Daoy (cell line): ENCODE data around the gene SNAI1. TPM values are rescaled to one million over a fixed set of nuclear protein-coding genes. Genes with fewer than 3 reads are reported as not detected.
"Not testable (repeated sequence)": the region's sequence is repeated elsewhere in the genome, so short reads cannot be mapped to it uniquely, and the experiment has no call there.

Source experiments
- DNase-seq: peaks from one replicate; pipeline ENCODE4 v3.0.0-alpha.2; 2015; ENCODE audit warnings: low read depth
- total RNA-seq: library from RNA; depleted of rRNA; stranded (reverse); fragments of >200 nt; shearing (Covaris generic); gene quantifications from 2 replicates; pipeline ENCODE4 v1.2.3, GENCODE V29; 2014; rRNA removed

SNAI1 gene
- total RNA-seq: 1.3 and 1.7 TPM in 2 replicates

DNA sequence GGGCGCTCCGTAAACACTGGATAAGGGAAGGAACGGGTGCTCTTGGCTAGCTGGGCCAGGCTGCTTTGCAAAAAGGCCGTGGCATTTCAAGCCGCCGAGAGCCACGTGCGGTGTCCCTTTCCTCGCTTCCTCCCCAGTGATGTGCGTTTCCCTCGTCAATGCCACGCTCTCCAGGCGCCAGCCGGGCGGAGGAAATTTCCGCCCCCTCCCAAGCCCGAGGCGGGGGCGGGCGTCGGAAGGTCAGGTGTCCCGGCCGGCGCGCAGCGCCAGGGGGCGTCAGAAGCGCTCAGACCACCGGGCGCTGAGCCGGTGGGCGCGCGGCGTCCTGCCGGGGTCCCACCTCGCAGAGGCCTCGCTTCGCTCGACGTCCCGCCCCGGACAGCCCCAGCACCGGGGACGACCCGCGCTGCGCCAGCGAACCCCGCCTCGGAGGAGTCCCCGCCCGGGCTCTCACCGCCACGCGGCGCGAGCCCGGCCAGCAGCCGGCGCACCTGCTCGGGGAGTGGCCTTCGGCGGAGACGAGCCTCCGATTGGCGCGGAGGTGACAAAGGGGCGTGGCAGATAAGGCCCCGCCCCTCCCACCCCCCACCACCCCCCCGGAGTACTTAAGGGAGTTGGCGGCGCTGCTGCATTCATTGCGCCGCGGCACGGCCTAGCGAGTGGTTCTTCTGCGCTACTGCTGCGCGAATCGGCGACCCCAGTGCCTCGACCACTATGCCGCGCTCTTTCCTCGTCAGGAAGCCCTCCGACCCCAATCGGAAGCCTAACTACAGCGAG is at the start of gene SNAI1:
Gene SNAI1, plus strand, starts transcription at position 635 of the 777 bp plus-strand sequence. Its CDS starts 80 bp downstream, at position 715.
- DNase-seq: peak; percentile 87

DNA sequence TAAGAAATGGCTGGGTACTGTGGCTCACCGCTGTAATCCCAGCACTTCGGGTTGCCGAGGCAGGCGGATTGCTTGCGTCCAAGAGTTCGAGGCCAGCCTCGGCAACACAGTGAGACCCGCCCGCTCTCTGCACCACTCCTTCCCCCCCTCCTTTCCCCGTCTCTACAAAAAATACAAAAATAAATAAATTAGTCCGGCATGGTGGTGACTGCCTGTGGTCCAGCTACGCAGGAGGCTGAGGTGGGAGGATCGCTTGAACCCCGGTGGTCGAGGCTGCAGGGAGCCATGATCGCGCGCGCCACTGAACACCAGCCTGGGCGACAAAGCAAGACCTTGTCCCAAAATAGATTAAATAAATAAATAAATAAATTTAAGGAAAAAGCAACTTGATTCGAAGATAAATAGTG is 47.0 kb upstream of the SNAI1 start:
- no peak for DNase-seq

GRCh38 chr20:49936153-49937026 is 46.4 kb upstream of the SNAI1 start, which contains the start of gene RNF114:
RNF114 (plus strand) TSS chr20:49936397; CDS start chr20:49936413, 16 bp downstream.
- DNase-seq: peak; percentile 91

DNA sequence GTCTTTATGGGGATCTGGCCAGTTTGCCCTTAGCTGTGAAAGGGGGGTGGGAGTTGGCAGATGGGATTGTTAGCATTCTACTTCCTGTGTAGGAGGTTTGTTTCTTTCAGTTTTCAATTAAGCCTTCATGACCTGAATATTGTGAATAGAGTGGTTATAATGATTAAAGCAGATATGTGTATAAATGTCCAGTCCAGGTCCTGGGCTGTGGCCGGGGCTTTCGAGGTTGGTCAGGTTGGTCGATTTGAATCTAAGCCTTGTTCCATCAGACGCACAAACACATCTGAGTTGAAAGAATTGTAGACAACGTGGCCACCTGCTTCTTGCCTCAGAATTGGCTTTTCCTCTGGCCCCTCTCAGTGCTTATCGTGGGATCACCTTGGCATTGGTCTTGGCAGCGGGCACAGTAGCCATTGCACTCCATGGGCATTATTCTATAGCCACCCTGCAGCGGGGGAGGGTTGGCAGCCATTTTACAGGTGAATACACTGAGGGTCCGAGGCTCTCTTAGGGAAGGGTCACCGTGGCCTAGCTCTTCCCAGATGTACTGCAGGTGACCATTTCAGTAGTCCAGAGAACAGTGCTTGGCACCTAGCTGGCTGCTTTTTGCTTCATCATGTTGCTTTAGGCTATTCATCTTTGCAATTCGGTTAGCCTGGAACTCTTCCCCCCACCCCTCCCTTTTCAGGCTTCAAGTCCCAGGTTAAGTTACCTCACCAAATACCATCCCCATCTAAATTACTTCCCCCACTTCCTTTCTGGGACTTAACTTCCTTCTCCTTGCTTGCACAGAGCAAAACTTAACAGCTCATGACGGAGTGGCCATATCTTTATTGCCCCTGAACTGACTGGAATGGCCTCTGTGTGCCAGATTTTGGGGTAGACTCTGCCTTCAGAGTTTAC is 45.5 kb upstream of the SNAI1 start:
- DNase-seq: no peak

GRCh38 chr20:49938173-49939163 is 44.3 kb upstream of the SNAI1 start:
- DNase-seq: no peak

DNA sequence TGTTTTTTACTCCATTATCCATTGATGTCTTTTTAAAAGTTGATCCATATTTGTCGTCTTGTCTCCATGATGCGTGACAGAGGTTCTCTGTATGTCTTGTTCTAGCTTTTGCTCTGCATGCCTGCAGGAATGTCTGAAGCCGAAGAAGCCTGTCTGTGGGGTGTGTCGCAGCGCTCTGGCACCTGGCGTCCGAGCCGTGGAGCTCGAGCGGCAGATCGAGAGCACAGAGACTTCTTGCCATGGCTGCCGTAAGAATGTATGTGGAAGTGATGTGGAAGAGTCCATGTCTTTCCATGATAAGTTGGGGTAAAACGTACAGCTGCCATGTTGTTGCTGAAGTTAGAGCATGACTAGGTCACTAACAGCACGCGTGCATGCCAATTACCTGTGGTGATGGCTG is 41.3 kb upstream of the SNAI1 start:
- DNase-seq: no peak

GRCh38 chr20:49942303-49942702 is 40.5 kb upstream of the SNAI1 start:
- DNase-seq: no peak

- DNase-seq: no peak
Measured at GRCh38 chr20:49942942-49943341, 39.8 kb upstream of the SNAI1 start.

DNA sequence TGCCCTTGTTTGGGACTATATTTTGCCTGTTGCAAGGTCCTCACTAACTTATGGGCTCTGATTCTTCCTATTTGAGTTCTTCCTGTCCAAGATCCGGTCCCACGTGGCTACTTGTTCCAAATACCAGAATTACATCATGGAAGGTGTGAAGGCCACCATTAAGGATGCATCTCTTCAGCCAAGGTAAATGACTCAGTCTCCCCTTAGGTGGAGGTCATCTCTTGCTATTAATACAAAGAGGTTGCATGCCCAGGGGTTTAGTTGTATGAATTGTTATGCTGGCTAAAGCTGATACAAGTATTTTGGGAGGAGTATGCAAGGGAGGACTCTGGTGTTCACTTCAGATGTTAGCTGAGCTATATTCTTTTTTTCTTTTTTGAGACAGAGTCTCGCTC is 37.5 kb upstream of the SNAI1 start:
- DNase-seq: no peak

DNA sequence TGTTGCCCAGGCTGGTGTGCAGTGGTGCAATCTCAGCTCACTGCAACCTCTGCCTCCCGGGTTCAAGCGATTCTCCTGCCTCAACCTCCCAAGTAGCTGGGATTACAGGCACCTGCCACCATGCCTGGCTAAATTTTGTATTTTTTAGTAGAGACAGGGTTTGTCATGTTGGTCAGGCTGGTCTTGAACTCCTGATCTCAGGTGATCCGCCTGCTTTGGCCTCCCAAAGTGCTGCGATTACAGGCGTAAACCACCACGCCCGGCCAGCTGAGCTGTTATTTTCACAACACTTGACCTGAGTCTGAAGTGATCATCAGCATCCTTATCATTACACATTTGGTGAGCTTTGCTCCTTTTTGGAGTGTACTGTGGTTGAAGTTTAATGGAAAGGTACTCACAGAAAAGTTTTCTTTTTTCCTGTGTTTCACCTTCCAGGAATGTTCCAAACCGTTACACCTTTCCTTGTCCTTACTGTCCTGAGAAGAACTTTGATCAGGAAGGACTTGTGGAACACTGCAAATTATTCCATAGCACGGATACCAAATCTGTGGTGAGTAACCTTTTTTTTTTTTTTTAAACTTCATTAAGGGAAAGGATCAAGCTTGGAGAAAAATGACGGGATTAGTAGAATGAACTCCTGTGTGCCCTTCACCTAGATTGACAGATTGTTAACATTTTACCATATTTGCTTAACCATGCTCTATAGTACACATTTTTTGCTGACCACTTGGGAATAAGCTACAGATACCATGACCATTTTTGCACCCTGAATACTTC is 36.9 kb upstream of the SNAI1 start:
- no peak for DNase-seq

GRCh38 chr20:49948178-49948577 is 34.6 kb upstream of the SNAI1 start:
- DNase-seq: no peak

DNA sequence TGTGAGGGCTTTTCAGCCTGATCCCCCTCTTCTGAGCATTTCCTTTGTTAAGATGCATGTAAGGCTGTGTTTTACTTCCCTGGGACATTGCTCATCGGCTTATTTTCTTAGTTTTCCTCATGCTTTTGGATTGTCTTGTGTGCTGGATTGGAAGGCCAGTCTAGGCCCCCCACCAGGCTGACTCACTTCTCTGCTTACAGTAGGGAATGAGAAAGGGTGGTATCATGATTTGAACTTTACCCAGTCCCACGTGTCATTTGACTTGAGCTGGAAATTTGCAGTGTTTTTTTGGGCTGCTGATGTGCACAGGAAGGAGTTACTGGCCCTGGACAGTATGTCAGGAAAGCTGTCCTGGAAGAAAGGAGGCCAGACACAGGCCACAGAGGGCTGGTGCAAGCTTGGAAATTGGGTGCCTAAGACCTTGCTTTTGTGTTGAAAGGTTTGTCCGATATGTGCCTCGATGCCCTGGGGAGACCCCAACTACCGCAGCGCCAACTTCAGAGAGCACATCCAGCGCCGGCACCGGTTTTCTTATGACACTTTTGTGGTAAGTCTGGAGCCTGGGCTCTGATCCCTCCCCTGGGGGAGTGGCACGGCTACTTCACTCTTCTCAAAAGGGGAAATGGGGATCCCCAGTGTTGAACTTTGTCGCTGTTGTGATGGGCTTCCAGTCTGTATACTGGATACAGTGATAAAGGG is 33.8 kb upstream of the SNAI1 start:
- DNase-seq: peak; percentile 93

DNA sequence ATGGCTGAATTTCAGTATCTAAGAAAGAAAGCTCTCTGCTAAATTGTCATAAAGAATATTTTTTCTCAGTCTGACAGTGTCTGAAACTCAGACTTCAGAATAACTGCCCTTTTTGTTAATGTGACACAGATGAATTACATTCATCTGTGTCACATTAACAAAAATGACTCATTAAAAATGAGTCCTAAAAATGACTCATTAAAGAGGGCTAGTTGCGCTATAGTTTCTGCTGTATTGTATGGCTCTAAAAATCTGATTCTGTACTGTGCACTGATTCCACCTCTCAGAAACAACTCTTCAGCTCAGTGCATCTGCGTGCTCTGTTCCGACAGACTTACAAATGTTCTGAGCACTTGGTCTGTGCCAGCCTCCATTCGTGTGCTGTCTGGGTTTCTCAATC is 31.6 kb upstream of the SNAI1 start:
- DNase-seq: no peak

DNA sequence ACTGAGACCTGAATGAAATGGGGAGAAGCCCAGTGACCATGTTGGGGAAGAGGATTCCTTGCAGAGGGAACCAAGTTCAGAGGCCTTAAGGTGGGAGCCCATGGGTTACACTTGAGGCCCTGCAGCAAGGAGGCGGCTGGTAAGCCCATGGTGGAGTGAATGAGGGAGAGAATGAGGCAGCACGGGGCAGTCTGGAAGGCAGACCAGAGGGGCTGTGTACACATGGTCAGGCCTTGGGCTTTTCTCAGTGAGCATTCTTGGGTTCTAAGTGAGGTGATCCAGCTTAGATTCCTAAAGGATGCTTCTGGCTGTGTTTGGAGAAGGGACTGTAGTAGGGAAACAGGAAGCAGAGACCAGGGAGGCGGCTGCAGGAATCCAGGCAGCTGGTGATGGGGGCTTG is 27.6 kb upstream of the SNAI1 start:
- no peak for DNase-seq

DNA sequence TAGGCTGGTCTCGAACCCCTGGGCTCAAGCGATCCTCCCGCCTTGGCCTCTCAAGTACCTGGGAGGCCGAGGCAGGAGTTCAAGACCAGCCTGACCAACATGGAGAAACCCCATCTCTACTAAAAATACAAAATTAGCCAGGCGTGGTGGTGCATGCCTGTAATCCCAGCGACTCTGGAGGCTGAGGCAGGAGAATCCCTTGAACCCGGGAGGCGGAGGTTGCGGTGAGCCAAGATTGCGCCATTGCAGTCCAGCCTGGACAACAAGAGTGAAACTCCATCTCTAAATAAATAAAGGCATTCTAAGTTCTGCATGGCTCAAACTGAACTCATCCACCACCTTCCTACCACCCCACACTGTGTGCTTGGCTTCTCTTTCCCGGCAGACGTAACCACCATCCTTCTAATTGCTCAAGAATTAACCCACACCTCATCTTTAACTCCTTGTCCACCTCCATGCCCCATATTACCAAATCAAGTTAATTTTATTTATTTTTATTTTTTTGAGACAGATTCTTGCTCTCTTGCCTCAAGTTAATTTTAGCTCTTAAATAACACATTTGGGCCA is 26.9 kb upstream of the SNAI1 start:
- DNase-seq: not testable (repeated sequence)

- no peak for DNase-seq
Measured at GRCh38 chr20:49956689-49957088, 26.1 kb upstream of the SNAI1 start.

- not testable (repeated sequence) for DNase-seq
Measured at GRCh38 chr20:49957089-49957938, 25.5 kb upstream of the SNAI1 start.

- no peak for DNase-seq
Measured at GRCh38 chr20:49961413-49961812, 21.4 kb upstream of the SNAI1 start.
